GM12872 (cell line): ENCODE measurements around the gene MCC.

Experiments used
- TF ChIP-seq, protein P1 (sequence below): IDR thresholded peaks from 3 replicates; pipeline ENCODE4 v1.5.1; 2011; ENCODE audit warnings: low read depth, mild to moderate bottlenecking, low read length, moderate library complexity; ENCODE audit not compliant: insufficient read depth

The MCC gene

DNA sequence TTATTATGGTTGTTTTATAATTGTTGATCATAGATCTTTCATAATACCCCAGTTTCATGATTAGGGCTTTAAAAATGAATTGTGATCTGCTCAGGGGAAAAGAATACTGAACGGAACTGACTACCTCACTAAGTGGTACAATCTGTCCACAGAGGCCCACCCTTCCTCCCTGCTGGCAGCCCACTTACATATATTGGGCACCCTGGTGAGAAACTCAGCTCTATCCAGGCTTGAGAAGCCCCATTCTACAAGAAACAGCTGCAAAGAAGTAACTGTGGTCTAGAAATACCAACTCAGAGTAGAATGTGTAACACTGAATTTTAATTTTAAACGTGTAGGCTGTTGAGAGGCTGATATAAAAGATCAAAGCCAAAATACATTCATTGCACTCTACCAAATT lies 100.4 kb downstream of the MCC start:
- TF ChIP-seq, protein P1, sequence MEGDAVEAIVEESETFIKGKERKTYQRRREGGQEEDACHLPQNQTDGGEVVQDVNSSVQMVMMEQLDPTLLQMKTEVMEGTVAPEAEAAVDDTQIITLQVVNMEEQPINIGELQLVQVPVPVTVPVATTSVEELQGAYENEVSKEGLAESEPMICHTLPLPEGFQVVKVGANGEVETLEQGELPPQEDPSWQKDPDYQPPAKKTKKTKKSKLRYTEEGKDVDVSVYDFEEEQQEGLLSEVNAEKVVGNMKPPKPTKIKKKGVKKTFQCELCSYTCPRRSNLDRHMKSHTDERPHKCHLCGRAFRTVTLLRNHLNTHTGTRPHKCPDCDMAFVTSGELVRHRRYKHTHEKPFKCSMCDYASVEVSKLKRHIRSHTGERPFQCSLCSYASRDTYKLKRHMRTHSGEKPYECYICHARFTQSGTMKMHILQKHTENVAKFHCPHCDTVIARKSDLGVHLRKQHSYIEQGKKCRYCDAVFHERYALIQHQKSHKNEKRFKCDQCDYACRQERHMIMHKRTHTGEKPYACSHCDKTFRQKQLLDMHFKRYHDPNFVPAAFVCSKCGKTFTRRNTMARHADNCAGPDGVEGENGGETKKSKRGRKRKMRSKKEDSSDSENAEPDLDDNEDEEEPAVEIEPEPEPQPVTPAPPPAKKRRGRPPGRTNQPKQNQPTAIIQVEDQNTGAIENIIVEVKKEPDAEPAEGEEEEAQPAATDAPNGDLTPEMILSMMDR = no peak

DNA sequence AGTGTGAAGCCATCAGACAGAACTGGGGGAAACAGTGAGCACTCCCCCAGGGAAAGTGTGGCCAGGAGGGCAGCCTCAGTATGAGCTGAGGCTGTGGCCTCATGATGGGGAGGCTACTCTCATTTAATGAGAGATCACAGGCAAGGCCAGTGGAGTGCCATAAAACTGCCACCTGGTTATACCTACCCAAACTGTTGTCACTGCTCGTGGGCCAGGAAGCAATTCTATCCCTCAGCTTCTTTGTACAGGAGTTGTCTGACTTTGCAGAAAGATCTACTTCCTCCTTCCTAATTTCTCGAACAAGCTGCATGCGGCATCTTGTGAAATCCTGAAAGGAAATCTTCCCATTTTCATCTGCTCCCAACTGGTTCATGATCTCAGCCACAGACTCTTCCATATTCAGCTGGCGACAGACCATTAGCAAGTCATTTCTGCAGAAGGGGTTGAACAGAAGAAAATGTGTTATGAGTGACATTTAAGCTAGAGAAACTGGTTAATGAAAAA lies 103.4 kb downstream of the MCC start:
- TF ChIP-seq, protein P1 = no peak

DNA sequence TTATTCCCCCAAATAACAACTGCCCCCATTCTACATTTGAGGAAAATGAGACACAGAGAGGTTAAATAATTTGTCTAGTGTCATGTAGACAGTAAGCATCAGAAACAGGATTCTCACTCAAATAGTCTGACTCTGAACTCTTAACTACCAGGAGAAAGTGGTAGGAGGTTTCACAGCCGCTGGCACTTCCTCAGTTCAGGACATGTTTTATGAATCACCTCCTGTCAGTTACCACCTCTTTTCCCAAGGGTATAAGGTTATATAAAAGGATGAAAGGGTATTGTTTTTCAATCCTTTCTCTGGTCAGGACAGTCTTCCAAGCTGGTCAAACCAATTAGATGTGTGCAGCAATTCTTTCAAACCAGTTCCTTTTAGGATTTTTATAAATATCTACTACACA lies 105.5 kb downstream of the MCC start:
- TF ChIP-seq, protein P1 = no peak

GRCh38 chr5:113381791-113382190 lies 106.5 kb downstream of the MCC start:
- TF ChIP-seq, protein P1 = no peak

DNA sequence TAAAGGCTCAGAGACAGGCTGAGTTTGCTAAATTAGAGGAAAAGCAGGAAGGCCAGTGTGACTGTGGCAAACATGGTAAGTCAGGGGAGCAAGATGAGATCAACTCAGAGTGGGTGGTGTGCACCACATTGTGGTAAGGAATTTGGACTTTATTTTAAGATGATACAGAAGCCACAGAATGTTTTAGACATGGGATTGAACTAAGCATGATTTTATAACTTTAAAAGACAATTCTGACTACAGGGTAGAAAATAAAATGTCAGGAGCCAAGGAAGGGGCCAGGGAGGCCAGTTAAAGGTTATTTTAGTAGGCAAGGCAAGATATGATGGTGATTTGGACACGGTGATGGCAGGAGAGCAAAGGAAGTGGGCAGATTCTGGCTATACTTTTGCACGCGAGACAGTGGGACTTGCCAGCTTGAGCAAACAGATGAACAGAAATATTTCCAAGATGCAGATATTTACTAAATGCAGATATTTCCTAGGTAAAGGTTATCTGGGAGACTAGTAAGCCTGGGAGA lies 107.4 kb downstream of the MCC start:
- TF ChIP-seq, protein P1 = no peak

GRCh38 chr5:113379936-113380806 lies 108.1 kb downstream of the MCC start:
- TF ChIP-seq, protein P1 = no peak

DNA sequence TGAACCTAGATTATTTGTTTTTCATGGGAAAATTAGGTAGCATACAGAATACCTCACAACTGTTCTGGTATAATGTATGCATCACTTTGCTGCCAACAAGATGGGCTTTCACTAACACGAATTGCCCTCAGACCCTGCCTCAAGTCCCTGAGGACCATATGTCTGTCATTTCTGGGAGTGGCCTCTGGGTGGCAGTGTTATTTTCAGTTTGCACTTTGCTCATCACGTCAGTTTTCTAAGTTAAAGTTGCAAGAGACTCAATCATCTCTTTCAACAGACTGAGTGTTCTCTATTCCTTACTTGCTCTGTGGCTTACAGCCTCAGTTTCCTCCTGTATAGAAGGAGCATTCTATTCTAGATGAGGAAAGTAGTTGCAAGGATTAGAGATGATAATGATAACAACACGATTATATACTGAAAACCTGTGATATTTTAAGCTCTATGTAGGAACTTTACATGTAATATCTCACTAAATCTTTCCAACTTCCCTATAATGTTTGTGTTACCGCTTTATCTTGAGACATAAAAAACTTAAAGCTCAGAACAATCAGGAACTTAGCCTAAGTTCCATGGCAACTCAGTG lies 109.2 kb downstream of the MCC start:
- TF ChIP-seq, protein P1 = peak; percentile 82
